GM12873 (cell line): ENCODE data around the gene DYNC2LI1.

Experiments used
- CTCF ChIP-seq: IDR thresholded peaks from 2 replicates; pipeline ENCODE4 v1.5.1; 2012; ENCODE audit warnings: low read depth, mild to moderate bottlenecking, moderate library complexity, low read length, control low read depth; ENCODE audit not compliant: insufficient read depth; ENCODE audit errors: missing control alignments

DYNC2LI1 gene

GRCh38 chr2:43825841-43826240, 52.0 kb downstream of the DYNC2LI1 start:
- no peak for TF ChIP-seq CTCF

GRCh38 chr2:43826305-43827250, 52.7 kb downstream of the DYNC2LI1 start:
- no peak for TF ChIP-seq CTCF

GRCh38 chr2:43831543-43832294, 57.9 kb downstream of the DYNC2LI1 start:
- no peak for TF ChIP-seq CTCF

- TF ChIP-seq CTCF = no peak
Observed at GRCh38 chr2:43832457-43832856, 58.6 kb downstream of the DYNC2LI1 start.

GRCh38 chr2:43837033-43837432, 63.2 kb downstream of the DYNC2LI1 start:
- no peak for TF ChIP-seq CTCF

GRCh38 chr2:43837831-43838559, 64.2 kb downstream of the DYNC2LI1 start:
- no peak for TF ChIP-seq CTCF
